Calu3 (cell line): ENCODE results near the gene SHCBP1L. TPM values are rescaled to one million over a fixed set of nuclear protein-coding genes. Genes with fewer than 3 reads are reported as not detected.

Source experiments
- BruUV-seq: library from RNA; stranded (reverse); fragments of 400-500 nt; replicated peaks from 2 replicates; lab custom pipeline; 2021; lab: Mats Ljungman, UMichigan
- CTCF ChIA-PET: fragments of 300-600 bp; sonication (Branson Sonifier 250); formaldehyde crosslinking; loops from one replicate; lab custom pipeline; 2022; ENCODE audit warnings: antibody characterized with exemption; lab: Charles Lee
- DNase-seq: peaks from one replicate; pipeline ENCODE4 v3.0.0; 2022
- H3K27ac Mint-ChIP-seq: one replicate; pipeline ENCODE4 v1.8.0; 2022; ENCODE audit warnings: mixed read lengths; ENCODE audit not compliant: unreplicated experiment
- H3K27me3 Mint-ChIP-seq: one replicate; pipeline ENCODE4 v1.8.0; 2022; ENCODE audit warnings: mixed read lengths; ENCODE audit not compliant: unreplicated experiment
- H3K36me3 Mint-ChIP-seq: one replicate; pipeline ENCODE4 v1.8.0; 2022; ENCODE audit warnings: mild to moderate bottlenecking, moderate library complexity, mixed read lengths; ENCODE audit not compliant: insufficient read depth, unreplicated experiment
- H3K4me1 Mint-ChIP-seq: one replicate; pipeline ENCODE4 v1.8.0; 2022; ENCODE audit warnings: mild to moderate bottlenecking, low read depth, mixed read lengths; ENCODE audit not compliant: unreplicated experiment
- H3K4me3 Mint-ChIP-seq: one replicate; pipeline ENCODE4 v1.8.0; 2022; ENCODE audit warnings: mild to moderate bottlenecking, low read depth, moderate library complexity, mixed read lengths; ENCODE audit not compliant: unreplicated experiment
- H3K9me3 Mint-ChIP-seq: one replicate; pipeline ENCODE4 v1.8.0; 2022; ENCODE audit warnings: low read depth, mixed read lengths; ENCODE audit not compliant: unreplicated experiment
- CTCF ChIP-seq: fragments of 200-600 bp; IDR thresholded peaks from one replicate; pipeline ENCODE4 v1.8.0; 2022; ENCODE audit warnings: antibody characterized with exemption; ENCODE audit not compliant: unreplicated experiment
- intact Hi-C: fragments of 100-400 bp; cut with micrococcal nuclease; formaldehyde crosslinking; loops from one replicate; pipeline ENCODE4 v1.10.0; 2022; ENCODE audit not compliant: unreplicated experiment
- total RNA-seq: library from RNA; stranded (reverse); gene quantifications from 2 replicates; pipeline ENCODE4 v1.2.3, GENCODE V29; 2022

SHCBP1L gene
- total RNA-seq, 1 experiment from 2014 or later = not detected

GRCh38 chr1:182872881-182873280 is 80.1 kb downstream of the SHCBP1L start:
- CTCF ChIA-PET = no interaction called here
- BruUV-seq = no TSS peak
- Mint-ChIP-seq H3K4me3 (no peak overlapping the region), H3K36me3 (peaks cover 92% of the 10 kb centered on the region), H3K9me3 (no peaks in the 10 kb centered on the region), H3K4me1 (no peaks in the 10 kb centered on the region), H3K27me3 (no peaks in the 10 kb centered on the region), H3K27ac (no peak overlapping the region)
- no peak for TF ChIP-seq CTCF
- no peak for DNase-seq
- intact Hi-C loops = no loop called here

- Mint-ChIP-seq H3K27me3 (no peaks in the 10 kb centered on the region), H3K9me3 (no peaks in the 10 kb centered on the region), H3K4me1 (no peaks in the 10 kb centered on the region), H3K27ac (no peak overlapping the region), H3K36me3 (peaks cover 94% of the 10 kb centered on the region), H3K4me3 (no peak overlapping the region)
- DNase-seq = no peak
- intact Hi-C loops = loop anchor here (2.0 kb wide), 1 partner anchor 14 kb away; no protein-coding TSS in a partner anchor
- TF ChIP-seq CTCF = no peak
- no TSS peak for BruUV-seq
- CTCF ChIA-PET = no interaction called here
Measured at GRCh38 chr1:182869241-182869666, 83.7 kb downstream of the SHCBP1L start.

GRCh38 chr1:182867861-182868260 is 85.1 kb downstream of the SHCBP1L start:
- Mint-ChIP-seq H3K4me3 (no peak overlapping the region), H3K9me3 (no peaks in the 10 kb centered on the region), H3K27me3 (no peaks in the 10 kb centered on the region), H3K36me3 (peaks cover 92% of the 10 kb centered on the region), H3K4me1 (no peaks in the 10 kb centered on the region), H3K27ac (no peak overlapping the region)
- DNase-seq = no peak
- intact Hi-C loops = loop anchor here (2.0 kb wide), 1 partner anchor 13 kb away; no protein-coding TSS in a partner anchor
- no peak for TF ChIP-seq CTCF
- BruUV-seq = no TSS peak
- CTCF ChIA-PET = interaction anchor here (0.5 kb wide), 1 partner anchor 381 kb away, joined by 4 read pairs; no protein-coding TSS in a partner anchor

- Mint-ChIP-seq H3K27ac (no peak overlapping the region), H3K27me3 (no peaks in the 10 kb centered on the region), H3K36me3 (peaks cover 88% of the 10 kb centered on the region), H3K9me3 (no peaks in the 10 kb centered on the region), H3K4me3 (no peak overlapping the region), H3K4me1 (no peaks in the 10 kb centered on the region)
- BruUV-seq = no TSS peak
- intact Hi-C loops = no loop called here
- no peak for TF ChIP-seq CTCF
- no peak for DNase-seq
- CTCF ChIA-PET = no interaction called here
Measured at GRCh38 chr1:182863940-182864339, 89.0 kb downstream of the SHCBP1L start.
